Thyroid gland (tissue), 4 donors: ENCODE data around the gene ALCAM.

Source experiments
- CTCF ChIP-seq, 6 experiments: fragments of 200-600 bp in 3 of 6; fragments of 450-650 bp in 3 of 6; sonication (generic) in 3 of 6; IDR thresholded peaks; one replicate each; pipeline ENCODE4 v1.5.1; 2016 to 2019; ENCODE audit warnings: antibody characterized with exemption in 6 of 6, mild to moderate bottlenecking in 2 of 6, inconsistent platforms in 1 of 6, moderate library complexity in 1 of 6
- POLR2A ChIP-seq, 2 donors: fragments of 450-650 bp; IDR thresholded peaks; one replicate each; pipeline ENCODE4 v1.6.1; 2017; ENCODE audit warnings: antibody characterized with exemption in 2 of 2, mild to moderate bottlenecking in 2 of 2, moderate library complexity in 1 of 2

DNA sequence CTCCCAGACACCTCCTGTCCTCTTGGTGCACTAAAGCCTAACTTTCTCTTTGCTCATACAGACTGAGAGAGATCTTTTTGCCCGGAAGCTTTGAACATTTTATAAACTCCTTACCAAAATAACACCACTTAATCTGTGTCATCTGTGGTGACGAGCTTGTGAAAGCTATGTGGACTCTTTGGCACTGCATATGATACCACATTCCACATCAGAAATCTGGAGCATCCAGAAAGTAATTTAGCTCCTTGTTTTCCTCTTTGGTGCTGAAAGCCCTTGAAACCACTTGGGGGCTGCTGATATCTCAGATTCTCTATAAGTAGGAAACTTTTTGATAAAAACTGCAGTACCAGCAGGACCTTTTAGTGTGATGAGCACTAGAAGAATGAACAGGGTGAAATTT lies 128.3 kb downstream of the ALCAM start:
- TF ChIP-seq POLR2A (IDR thresholded peaks at IDR 0.05) (no peak), CTCF (IDR thresholded peaks at IDR 0.05) (no peak)
